GM18526 (cell line): ENCODE measurements around the gene NDST1.

Experiments
- POLR2A ChIP-seq: IDR thresholded peaks from 3 replicates; pipeline ENCODE4 v1.6.1; 2011; ENCODE audit not compliant: insufficient read length; ENCODE audit errors: extremely low read depth

The NDST1 gene

GRCh38 chr5:150500328-150500841 is 7.5 kb upstream of the NDST1 start:
- TF ChIP-seq POLR2A: no peak

GRCh38 chr5:150500905-150501304 is 7.0 kb upstream of the NDST1 start:
- TF ChIP-seq POLR2A: no peak

- TF ChIP-seq POLR2A: no peak
Measured at GRCh38 chr5:150502106-150502505, 5.8 kb upstream of the NDST1 start.

DNA sequence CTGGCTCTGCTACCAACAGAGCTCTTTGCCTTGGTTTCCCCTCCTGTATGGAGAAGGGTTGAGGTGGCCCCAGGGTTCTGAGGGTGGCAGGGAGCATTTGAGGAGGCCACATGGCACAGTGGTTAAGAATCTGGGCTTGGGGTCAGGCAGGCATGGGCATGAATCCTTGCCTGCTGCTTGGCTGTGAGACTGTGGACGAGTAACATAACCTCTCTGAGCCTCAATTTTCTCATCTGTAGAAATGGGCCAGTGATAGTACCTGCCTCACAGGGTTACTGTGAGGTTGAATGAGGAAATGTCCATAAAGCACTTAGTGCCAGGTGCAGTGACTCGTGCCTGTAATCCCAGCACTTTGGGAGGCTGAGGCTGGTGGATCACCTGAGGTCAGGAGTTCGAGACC is 5.1 kb upstream of the NDST1 start:
- TF ChIP-seq POLR2A: no peak

DNA sequence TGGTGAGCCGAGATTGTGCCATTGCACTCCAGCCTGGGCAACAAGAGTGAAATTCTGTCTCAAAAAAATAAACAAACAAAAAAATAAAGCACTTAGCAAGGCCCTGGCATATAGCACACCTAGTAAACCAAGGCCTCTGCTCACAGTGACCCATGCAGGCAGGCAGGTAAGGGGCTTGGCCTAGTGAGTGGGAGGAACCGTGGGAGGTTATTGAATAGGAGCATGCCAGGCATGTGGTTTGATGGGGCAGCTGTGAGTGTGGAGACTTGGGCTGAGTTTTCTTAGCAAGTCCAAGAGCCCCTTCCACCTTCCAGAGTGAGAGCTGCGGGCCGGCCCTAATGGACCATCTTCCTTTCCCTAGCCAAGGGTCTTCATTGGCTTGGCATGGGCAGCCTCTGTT is 4.5 kb upstream of the NDST1 start:
- no peak for TF ChIP-seq POLR2A

DNA sequence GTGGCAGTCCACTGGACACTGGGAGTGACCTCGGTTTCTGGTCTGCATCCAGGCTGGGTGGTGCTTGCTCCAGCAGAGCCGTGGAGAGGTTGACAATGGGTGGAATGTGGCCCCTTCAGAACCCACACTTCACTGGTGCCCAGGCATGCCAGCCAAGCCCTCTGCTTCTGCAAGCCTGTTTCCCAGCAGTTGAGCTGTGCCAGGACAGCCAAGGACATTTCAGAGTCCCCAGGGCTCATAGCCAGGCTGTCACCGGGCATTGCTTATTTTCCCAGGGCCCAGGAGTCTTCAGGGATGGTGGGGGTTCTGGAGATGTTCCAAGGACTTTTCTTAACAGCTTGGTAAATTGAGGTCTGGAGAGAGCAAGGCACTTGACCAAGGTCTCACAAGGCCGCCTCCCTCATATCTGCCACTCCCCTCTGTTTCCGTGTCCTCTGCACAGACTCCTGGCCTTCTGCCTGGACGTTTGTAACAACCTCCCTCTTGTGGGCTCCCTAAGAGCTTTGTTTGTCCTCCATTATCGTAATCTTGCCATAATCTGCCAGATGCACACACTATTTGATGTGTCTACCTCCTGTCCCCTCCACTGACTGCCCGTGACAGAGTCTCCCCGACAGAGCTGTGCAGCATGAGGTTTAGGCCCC is 3.8 kb upstream of the NDST1 start:
- no peak for TF ChIP-seq POLR2A

- TF ChIP-seq POLR2A: no peak
Measured at GRCh38 chr5:150505041-150505511, 2.9 kb upstream of the NDST1 start.

- TF ChIP-seq POLR2A: no peak
Measured at GRCh38 chr5:150505816-150506215, 2.1 kb upstream of the NDST1 start.

GRCh38 chr5:150506571-150507473 is 1.1 kb upstream of the NDST1 start:
- no peak for TF ChIP-seq POLR2A

- TF ChIP-seq POLR2A: no peak
Measured at GRCh38 chr5:150508277-150508640, 328 bp downstream of the NDST1 start.

- no peak for TF ChIP-seq POLR2A
Measured at GRCh38 chr5:150508828-150509227, 897 bp downstream of the NDST1 start.

DNA sequence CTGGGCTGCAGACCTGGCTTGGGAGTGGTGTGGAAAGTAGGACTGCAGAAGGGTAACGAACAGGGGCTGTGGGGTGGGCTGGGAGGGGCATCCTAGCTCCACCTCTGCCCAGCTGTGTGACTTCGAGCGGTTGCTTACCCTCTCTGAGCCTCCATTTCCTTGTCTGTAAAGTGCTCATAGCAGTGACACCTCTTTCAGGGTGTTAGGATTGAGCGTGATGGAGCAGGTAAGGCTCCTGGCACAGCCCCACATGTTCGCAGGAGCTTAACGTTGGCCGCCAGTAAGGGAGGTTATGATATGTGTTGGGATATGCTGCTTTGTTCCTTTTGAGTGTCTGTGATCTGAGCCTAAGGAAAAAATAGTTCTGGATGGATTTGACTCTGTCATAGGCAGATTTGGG is 2.1 kb downstream of the NDST1 start:
- TF ChIP-seq POLR2A: no peak

GRCh38 chr5:150510460-150511263 is 2.7 kb downstream of the NDST1 start:
- no peak for TF ChIP-seq POLR2A

DNA sequence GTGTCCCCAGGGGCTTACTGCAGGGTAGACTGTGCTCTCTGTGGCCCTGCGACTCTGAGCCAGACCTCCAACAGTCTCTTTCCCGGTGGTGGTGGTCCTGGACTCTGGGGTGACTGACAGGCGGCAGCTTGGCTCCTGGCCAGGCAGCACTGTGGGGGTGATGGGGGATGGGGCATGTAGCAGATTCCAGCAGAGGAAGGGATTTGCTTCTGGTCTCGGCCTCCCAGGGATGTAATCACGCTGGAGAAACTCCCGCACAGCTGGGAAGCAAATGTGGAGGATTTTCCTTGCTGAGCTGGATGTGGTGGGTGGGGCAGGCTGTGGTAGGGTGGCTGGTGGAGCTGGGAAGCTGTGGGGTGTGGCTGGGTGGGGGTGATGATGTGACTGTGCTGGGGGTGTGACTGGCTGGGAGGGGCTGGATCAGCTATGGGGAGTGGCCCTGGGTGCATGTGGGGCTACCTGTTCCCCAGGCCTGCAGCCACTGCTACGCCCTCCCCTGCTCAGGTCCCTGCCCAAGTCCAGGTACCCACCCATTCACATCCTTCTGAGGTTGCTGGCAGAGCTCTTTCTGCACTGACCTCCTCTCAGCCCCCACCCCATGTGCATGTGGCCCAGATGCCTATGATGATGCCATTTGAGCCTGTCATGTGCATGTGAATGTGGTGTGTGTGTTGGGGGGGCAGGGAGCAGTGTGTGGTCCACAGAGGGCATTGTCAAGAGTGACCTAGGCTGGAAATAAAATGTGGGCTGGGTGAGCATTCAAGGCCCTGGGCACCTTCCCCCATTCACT is 3.8 kb downstream of the NDST1 start:
- no peak for TF ChIP-seq POLR2A

GRCh38 chr5:150512368-150512747 is 4.4 kb downstream of the NDST1 start:
- TF ChIP-seq POLR2A: no peak
